SK-N-SH (cell line): ENCODE data around the gene FAM3B. TPM values are rescaled to one million over a fixed set of nuclear protein-coding genes. Genes with fewer than 3 reads are reported as not detected.

Source experiments
- CTCF ChIA-PET: fragments of 300-600, 350-600 bp; formaldehyde crosslinking; extraction: SDS; loops from one replicate; lab custom pipeline; 2021; lab: Yijun Ruan, JAX
- POLR2A ChIA-PET: fragments of 350-600 bp; sonication (Branson Sonifier 250); formaldehyde crosslinking; extraction: SDS; loops from one replicate; lab custom pipeline; 2020; ENCODE audit warnings: antibody characterized with exemption, inconsistent platforms; lab: Yijun Ruan, JAX
- DNase-seq: peaks from one replicate; pipeline ENCODE4 v3.0.0; 2012
- H2AFZ ChIP-seq: fragments of 200-600 bp; sonication (generic); 2 replicates; pipeline ENCODE4 v1.8.1; 2016; ENCODE audit warnings: antibody characterized with exemption, mild to moderate bottlenecking, low read depth
- H3F3A ChIP-seq: fragments of 200-600 bp; sonication (generic); replicated peaks from 2 replicates; pipeline ENCODE3; 2016; ENCODE audit warnings: antibody characterized with exemption, mild to moderate bottlenecking; ENCODE audit not compliant: insufficient read depth
- H3K27ac ChIP-seq, 2 experiments: fragments of 200-500 bp in 1 of 2; fragments of 200-600 bp in 1 of 2; sonication (Bioruptor generic) in 1 of 2; sonication (generic), shearing (Covaris generic) in 1 of 2; 2 replicates each; pipeline versions ENCODE4 v1.5.1 to v1.6.1; 2014 to 2016; ENCODE audit warnings: low read depth in 2 of 2, inconsistent platforms in 1 of 2, low read length in 1 of 2, mild to moderate bottlenecking in 1 of 2, mixed read lengths in 1 of 2
- H3K27me3 ChIP-seq: fragments of 200-600 bp; sonication (generic), shearing (Covaris generic); 2 replicates; pipeline ENCODE4 v1.6.1; 2016; ENCODE audit warnings: mixed run types; ENCODE audit not compliant: insufficient read depth
- H3K36me3 ChIP-seq, 2 experiments: fragments of 200-500 bp in 1 of 2; fragments of 200-600 bp in 1 of 2; sonication (Bioruptor generic) in 1 of 2; sonication (generic) in 1 of 2; replicated peaks in 1 of 2; 2 replicates each; pipeline versions ENCODE3 to v1.5.1; 2014 to 2016; ENCODE audit warnings: low read length in 1 of 2, mild to moderate bottlenecking in 1 of 2; ENCODE audit not compliant: insufficient read depth in 2 of 2, control insufficient read depth in 1 of 2
- H3K4me1 ChIP-seq, 2 experiments: fragments of 200-500 bp in 1 of 2; fragments of 200-600 bp in 1 of 2; sonication (Bioruptor generic) in 1 of 2; sonication (generic), shearing (Covaris generic) in 1 of 2; 2 replicates each; pipeline versions ENCODE4 v1.5.1 to v1.6.1; 2014 to 2016; ENCODE audit warnings: low read depth in 1 of 2, low read length in 1 of 2, mixed run types in 1 of 2; ENCODE audit not compliant: insufficient read depth in 2 of 2, control insufficient read depth in 1 of 2
- H3K4me2 ChIP-seq: fragments of 200-600 bp; sonication (generic), shearing (Covaris generic); 2 replicates; pipeline ENCODE4 v1.6.1; 2017; ENCODE audit warnings: mixed run types
- H3K4me3 ChIP-seq, 2 experiments: fragments of 200-500 bp in 1 of 2; fragments of 200-600 bp in 1 of 2; sonication (Bioruptor generic) in 1 of 2; sonication (generic), shearing (Covaris generic) in 1 of 2; 2 replicates each; pipeline versions ENCODE4 v1.5.1 to v1.8.1; 2014 to 2016; ENCODE audit warnings: low read depth in 2 of 2, inconsistent platforms in 1 of 2, low read length in 1 of 2, mild to moderate bottlenecking in 1 of 2, mixed read lengths in 1 of 2, moderate library complexity in 1 of 2
- H3K79me2 ChIP-seq: fragments of 200-600 bp; sonication (generic); 2 replicates; pipeline ENCODE4 v1.8.1; 2017; ENCODE audit warnings: mild to moderate bottlenecking; ENCODE audit not compliant: insufficient read depth
- H3K9ac ChIP-seq: fragments of 200-600 bp; sonication (generic); 2 replicates; pipeline ENCODE4 v1.6.1; 2017; ENCODE audit warnings: mixed run types
- H3K9me2 ChIP-seq: fragments of 200-600 bp; sonication (generic); 2 replicates; pipeline ENCODE4 v1.6.1; 2017; ENCODE audit warnings: mixed run types
- H3K9me3 ChIP-seq: fragments of 200-600 bp; sonication (generic); 2 replicates; pipeline ENCODE4 v1.6.1; 2017; ENCODE audit warnings: mixed run types, mild to moderate bottlenecking, moderate library complexity
- H4K20me1 ChIP-seq: fragments of 200-600 bp; sonication (generic); 2 replicates; pipeline ENCODE4 v1.6.1; 2017; ENCODE audit warnings: mild to moderate bottlenecking, mixed run types; ENCODE audit not compliant: insufficient read depth
- CHD2 ChIP-seq: fragments of 150-350 bp; IDR thresholded peaks from 2 replicates; pipeline ENCODE4 v1.6.1; 2018; ENCODE audit warnings: low read length; ENCODE audit not compliant: partially characterized antibody
- ELF1 ChIP-seq: IDR thresholded peaks from 2 replicates; pipeline ENCODE4 v1.4.0; 2012
- EZH2phosphoT487 ChIP-seq: fragments of 200-600 bp; sonication (generic); IDR thresholded peaks from 2 replicates; pipeline ENCODE4 v1.6.1; 2017; ENCODE audit warnings: low read depth, mixed run types, mild to moderate bottlenecking, antibody characterized with exemption, moderate library complexity, borderline replicate concordance
- FOSL2 ChIP-seq: IDR thresholded peaks from 2 replicates; pipeline ENCODE4 v1.4.0; 2012; ENCODE audit warnings: low read depth, mild to moderate bottlenecking, moderate library complexity, borderline replicate concordance
- FOXJ3 ChIP-seq: sonication (generic); formaldehyde crosslinking; IDR thresholded peaks from 2 replicates; pipeline ENCODE4 v1.5.1; 2020; ENCODE audit warnings: mild to moderate bottlenecking, missing genetic modification reagents
- FOXM1 ChIP-seq: IDR thresholded peaks from 2 replicates; pipeline ENCODE4 v1.4.0; 2012; ENCODE audit warnings: low read depth, mild to moderate bottlenecking
- GATA2 ChIP-seq: sonication (generic); formaldehyde crosslinking; IDR thresholded peaks from 2 replicates; pipeline ENCODE4 v1.5.0; 2020; ENCODE audit warnings: mild to moderate bottlenecking, missing genetic modification reagents
- JUND ChIP-seq: IDR thresholded peaks from 2 replicates; pipeline ENCODE4 v1.4.0; 2012
- MEF2A ChIP-seq: IDR thresholded peaks from 2 replicates; pipeline ENCODE4 v1.4.0; 2012; ENCODE audit warnings: low read depth, borderline replicate concordance
- MXI1 ChIP-seq: IDR thresholded peaks from 2 replicates; pipeline ENCODE4 v1.6.1; 2012; ENCODE audit warnings: mild to moderate bottlenecking, low read depth, low read length, improper control_type of control experiment
- NRF1 ChIP-seq: IDR thresholded peaks from 2 replicates; pipeline ENCODE4 v1.6.1; 2012; ENCODE audit warnings: low read depth, mild to moderate bottlenecking, low read length
- POLR2AphosphoS5 ChIP-seq: IDR thresholded peaks from 2 replicates; pipeline ENCODE4 v1.6.1; 2012; ENCODE audit warnings: low read depth, low read length
- RAD21 ChIP-seq: IDR thresholded peaks from 2 replicates; pipeline ENCODE4 v1.6.1; 2012; ENCODE audit warnings: mild to moderate bottlenecking, low read length
- RCOR1 ChIP-seq: fragments of 150-350 bp; IDR thresholded peaks from 2 replicates; pipeline ENCODE4 v1.6.1; 2017; ENCODE audit warnings: antibody characterized with exemption, low read length
- RXRA ChIP-seq: IDR thresholded peaks from 2 replicates; pipeline ENCODE4 v1.4.0; 2012; ENCODE audit warnings: low read depth, mild to moderate bottlenecking, borderline replicate concordance
- SIN3A ChIP-seq: IDR thresholded peaks from 2 replicates; pipeline ENCODE4 v1.6.1; 2012; ENCODE audit warnings: low read depth, mild to moderate bottlenecking, low read length, moderate library complexity, borderline replicate concordance
- TCF12 ChIP-seq: IDR thresholded peaks from 2 replicates; pipeline ENCODE4 v1.4.0; 2012
- USF2 ChIP-seq: fragments of 150-350 bp; IDR thresholded peaks from 2 replicates; pipeline ENCODE4 v1.6.1; 2017; ENCODE audit warnings: antibody characterized with exemption, low read length, low read depth, borderline replicate concordance
- YY1 ChIP-seq: IDR thresholded peaks from 2 replicates; pipeline ENCODE4 v1.4.0; 2012; ENCODE audit warnings: low read depth, mild to moderate bottlenecking
- WGBS: methylation state at CpG from one replicate; pipeline ENCODE4 v1.1.6; 2017; ENCODE audit warnings: low lambda C conversion rate; 5-methylcytosine and 5-hydroxymethylcytosine counted together
- polyA plus RNA-seq, 3 experiments: library from polyadenylated mRNA; depleted of rRNA; stranded (reverse); fragments of >200 nt; gene quantifications; 2 replicates each; pipeline ENCODE4 v1.2.3, GENCODE V29; 2012
- TF ChIP-seq, protein P1 (sequence below): fragments of 200-600 bp; sonication (generic); IDR thresholded peaks from 2 replicates; pipeline ENCODE4 v1.6.1; 2017; ENCODE audit warnings: antibody characterized with exemption, mild to moderate bottlenecking, moderate library complexity
- TF ChIP-seq, protein P2 (sequence below): IDR thresholded peaks from 2 replicates; pipeline ENCODE4 v1.4.0; 2012; ENCODE audit warnings: low read depth, borderline replicate concordance
- TF ChIP-seq, protein P3 (sequence below): IDR thresholded peaks from 2 replicates; pipeline ENCODE4; 2012
- TF ChIP-seq, protein P4 (sequence below): IDR thresholded peaks from 2 replicates; pipeline ENCODE4 v1.4.0; 2012; ENCODE audit warnings: low read depth
- TF ChIP-seq, protein P5 (sequence below): fragments of 150-350 bp; IDR thresholded peaks from 2 replicates; pipeline ENCODE4 v1.6.1; 2016; ENCODE audit warnings: mild to moderate bottlenecking, low read depth, low read length
- TF ChIP-seq, protein P6 (sequence below): IDR thresholded peaks from 2 replicates; pipeline ENCODE4 v1.4.0; 2012; ENCODE audit warnings: low read depth, borderline replicate concordance

The FAM3B gene
- polyA plus RNA-seq, 1 of the 3 experiments (the other 2 are of a cell fraction) = not detected

- no peak for TF ChIP-seq USF2
- no peak for TF ChIP-seq RCOR1
- TF ChIP-seq YY1 = no peak
- no peak for TF ChIP-seq SIN3A
- no peak for TF ChIP-seq NRF1
- TF ChIP-seq, protein P1, sequence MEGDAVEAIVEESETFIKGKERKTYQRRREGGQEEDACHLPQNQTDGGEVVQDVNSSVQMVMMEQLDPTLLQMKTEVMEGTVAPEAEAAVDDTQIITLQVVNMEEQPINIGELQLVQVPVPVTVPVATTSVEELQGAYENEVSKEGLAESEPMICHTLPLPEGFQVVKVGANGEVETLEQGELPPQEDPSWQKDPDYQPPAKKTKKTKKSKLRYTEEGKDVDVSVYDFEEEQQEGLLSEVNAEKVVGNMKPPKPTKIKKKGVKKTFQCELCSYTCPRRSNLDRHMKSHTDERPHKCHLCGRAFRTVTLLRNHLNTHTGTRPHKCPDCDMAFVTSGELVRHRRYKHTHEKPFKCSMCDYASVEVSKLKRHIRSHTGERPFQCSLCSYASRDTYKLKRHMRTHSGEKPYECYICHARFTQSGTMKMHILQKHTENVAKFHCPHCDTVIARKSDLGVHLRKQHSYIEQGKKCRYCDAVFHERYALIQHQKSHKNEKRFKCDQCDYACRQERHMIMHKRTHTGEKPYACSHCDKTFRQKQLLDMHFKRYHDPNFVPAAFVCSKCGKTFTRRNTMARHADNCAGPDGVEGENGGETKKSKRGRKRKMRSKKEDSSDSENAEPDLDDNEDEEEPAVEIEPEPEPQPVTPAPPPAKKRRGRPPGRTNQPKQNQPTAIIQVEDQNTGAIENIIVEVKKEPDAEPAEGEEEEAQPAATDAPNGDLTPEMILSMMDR = no peak
- TF ChIP-seq POLR2AphosphoS5 = no peak
- no peak for TF ChIP-seq MEF2A
- no peak for TF ChIP-seq RAD21
- no peak for TF ChIP-seq FOSL2
- TF ChIP-seq, protein P2, sequence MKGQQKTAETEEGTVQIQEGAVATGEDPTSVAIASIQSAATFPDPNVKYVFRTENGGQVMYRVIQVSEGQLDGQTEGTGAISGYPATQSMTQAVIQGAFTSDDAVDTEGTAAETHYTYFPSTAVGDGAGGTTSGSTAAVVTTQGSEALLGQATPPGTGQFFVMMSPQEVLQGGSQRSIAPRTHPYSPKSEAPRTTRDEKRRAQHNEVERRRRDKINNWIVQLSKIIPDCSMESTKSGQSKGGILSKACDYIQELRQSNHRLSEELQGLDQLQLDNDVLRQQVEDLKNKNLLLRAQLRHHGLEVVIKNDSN = no peak
- no peak for TF ChIP-seq EZH2phosphoT487
These were observed 17.2 kb downstream of the FAM3B start (continued) for GRCh38 chr21:41333752-41334151.

GRCh38 chr21:41337515-41337914 is 20.9 kb downstream of the FAM3B start:
- 38% methylated on average over 3 of the region's 3 CpGs for WGBS
- Histone ChIP-seq H3F3A (no peaks in the 10 kb centered on the region), H3K27ac (no peak overlapping the region), H3K4me2 (no peak overlapping the region), H3K36me3 (no peaks in the 10 kb centered on the region), H3K9ac (no peak overlapping the region)
- DNase-seq = no peak
- TF ChIP-seq, protein P3, sequence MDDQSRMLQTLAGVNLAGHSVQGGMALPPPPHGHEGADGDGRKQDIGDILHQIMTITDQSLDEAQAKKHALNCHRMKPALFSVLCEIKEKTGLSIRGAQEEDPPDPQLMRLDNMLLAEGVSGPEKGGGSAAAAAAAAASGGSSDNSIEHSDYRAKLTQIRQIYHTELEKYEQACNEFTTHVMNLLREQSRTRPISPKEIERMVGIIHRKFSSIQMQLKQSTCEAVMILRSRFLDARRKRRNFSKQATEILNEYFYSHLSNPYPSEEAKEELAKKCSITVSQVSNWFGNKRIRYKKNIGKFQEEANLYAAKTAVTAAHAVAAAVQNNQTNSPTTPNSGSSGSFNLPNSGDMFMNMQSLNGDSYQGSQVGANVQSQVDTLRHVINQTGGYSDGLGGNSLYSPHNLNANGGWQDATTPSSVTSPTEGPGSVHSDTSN = no peak
- no peak for TF ChIP-seq MXI1
- TF ChIP-seq GATA2 (CRISPR knock-in tag) = no peak
- TF ChIP-seq RXRA = no peak
- TF ChIP-seq SIN3A = no peak
- TF ChIP-seq FOXM1 = no peak
- TF ChIP-seq FOXJ3 (CRISPR knock-in tag) = no peak
- TF ChIP-seq, protein P4, sequence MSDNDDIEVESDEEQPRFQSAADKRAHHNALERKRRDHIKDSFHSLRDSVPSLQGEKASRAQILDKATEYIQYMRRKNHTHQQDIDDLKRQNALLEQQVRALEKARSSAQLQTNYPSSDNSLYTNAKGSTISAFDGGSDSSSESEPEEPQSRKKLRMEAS = no peak
- TF ChIP-seq NRF1 = no peak
- TF ChIP-seq TCF12 = no peak
- no peak for TF ChIP-seq JUND
- TF ChIP-seq MEF2A = no peak
- TF ChIP-seq, protein P5, sequence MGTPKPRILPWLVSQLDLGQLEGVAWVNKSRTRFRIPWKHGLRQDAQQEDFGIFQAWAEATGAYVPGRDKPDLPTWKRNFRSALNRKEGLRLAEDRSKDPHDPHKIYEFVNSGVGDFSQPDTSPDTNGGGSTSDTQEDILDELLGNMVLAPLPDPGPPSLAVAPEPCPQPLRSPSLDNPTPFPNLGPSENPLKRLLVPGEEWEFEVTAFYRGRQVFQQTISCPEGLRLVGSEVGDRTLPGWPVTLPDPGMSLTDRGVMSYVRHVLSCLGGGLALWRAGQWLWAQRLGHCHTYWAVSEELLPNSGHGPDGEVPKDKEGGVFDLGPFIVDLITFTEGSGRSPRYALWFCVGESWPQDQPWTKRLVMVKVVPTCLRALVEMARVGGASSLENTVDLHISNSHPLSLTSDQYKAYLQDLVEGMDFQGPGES = no peak
- no peak for TF ChIP-seq ELF1
- TF ChIP-seq, protein P6, sequence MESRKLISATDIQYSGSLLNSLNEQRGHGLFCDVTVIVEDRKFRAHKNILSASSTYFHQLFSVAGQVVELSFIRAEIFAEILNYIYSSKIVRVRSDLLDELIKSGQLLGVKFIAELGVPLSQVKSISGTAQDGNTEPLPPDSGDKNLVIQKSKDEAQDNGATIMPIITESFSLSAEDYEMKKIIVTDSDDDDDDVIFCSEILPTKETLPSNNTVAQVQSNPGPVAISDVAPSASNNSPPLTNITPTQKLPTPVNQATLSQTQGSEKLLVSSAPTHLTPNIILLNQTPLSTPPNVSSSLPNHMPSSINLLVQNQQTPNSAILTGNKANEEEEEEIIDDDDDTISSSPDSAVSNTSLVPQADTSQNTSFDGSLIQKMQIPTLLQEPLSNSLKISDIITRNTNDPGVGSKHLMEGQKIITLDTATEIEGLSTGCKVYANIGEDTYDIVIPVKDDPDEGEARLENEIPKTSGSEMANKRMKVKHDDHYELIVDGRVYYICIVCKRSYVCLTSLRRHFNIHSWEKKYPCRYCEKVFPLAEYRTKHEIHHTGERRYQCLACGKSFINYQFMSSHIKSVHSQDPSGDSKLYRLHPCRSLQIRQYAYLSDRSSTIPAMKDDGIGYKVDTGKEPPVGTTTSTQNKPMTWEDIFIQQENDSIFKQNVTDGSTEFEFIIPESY = no peak
- TF ChIP-seq CHD2 = no peak
- no peak for TF ChIP-seq YY1
- TF ChIP-seq, all 33 proteins: peak for 0
- peaks cover 6% of the 10 kb centered on the region; the same call in 1 of the 2 replicates for H3K27me3 ChIP-seq
- no peaks in the 10 kb centered on the region for H3K79me2 ChIP-seq
- no peaks in the 10 kb centered on the region for H3K9me3 ChIP-seq
- H2AFZ ChIP-seq = no peak overlapping the region
- H3K4me1 ChIP-seq = no peaks in the 10 kb centered on the region
- POLR2A ChIA-PET = no interaction called here
- CTCF ChIA-PET = no interaction called here
- no peaks in the 10 kb centered on the region for H4K20me1 ChIP-seq
- H3K9me2 ChIP-seq = no peaks in the 10 kb centered on the region
- H3K4me3 ChIP-seq = no peak overlapping the region
